NB4 (cell line): ENCODE data around the gene ANXA4.
A peak's percentile ranks its signal among the peaks of the same experiment; 100 is the strongest.
"Not testable (repeated sequence)": the region's sequence is repeated elsewhere in the genome, so short reads cannot be mapped to it uniquely, and the experiment has no call there.

Experiments
- DNase-seq: peaks from one replicate; pipeline ENCODE4 v3.0.0; 2010; ENCODE audit warnings: low read depth
- H3K4me3 ChIP-seq: one replicate; pipeline ENCODE4 v1.5.1; 2011; ENCODE audit warnings: mild to moderate bottlenecking, low read depth, low read length, moderate library complexity
- CTCF ChIP-seq: IDR thresholded peaks from one replicate; pipeline ENCODE4 v1.5.1; 2012; ENCODE audit warnings: low read depth, low read length
- MAX ChIP-seq: IDR thresholded peaks from 2 replicates; pipeline ENCODE4 v1.6.1; 2011; ENCODE audit warnings: low read depth, low read length
- MYC ChIP-seq: IDR thresholded peaks from 2 replicates; pipeline ENCODE4 v1.6.1; 2011; ENCODE audit warnings: low read depth, low read length
- POLR2A ChIP-seq: IDR thresholded peaks from 2 replicates; pipeline ENCODE4 v1.6.1; 2011; ENCODE audit warnings: mild to moderate bottlenecking; ENCODE audit not compliant: insufficient read length; ENCODE audit errors: extremely low read depth

ANXA4 gene

GRCh38 chr2:69830045-69830905 is 88.3 kb downstream of the ANXA4 start:
- TF ChIP-seq MAX (peak; percentile 43; the same call in 1 of the 2 replicates), CTCF (no peak), POLR2A (no peak), MYC (peak; percentile 62; the same call in 1 of the 2 replicates)
- DNase-seq, result peak; percentile 77
- peak overlapping the region; percentile 83 for H3K4me3 ChIP-seq

- peak overlapping the region; percentile 83 for H3K4me3 ChIP-seq
- not testable (repeated sequence) for DNase-seq
These were observed 88.9 kb downstream of the ANXA4 start for GRCh38 chr2:69830906-69831241.

- DNase-seq, result peak; percentile 31
- H3K4me3 ChIP-seq, result peak overlapping the region; percentile 83
- no peak for TF ChIP-seq POLR2A
- TF ChIP-seq CTCF, result no peak
- no peak for TF ChIP-seq MYC
- TF ChIP-seq MAX, result no peak
These were observed 89.5 kb downstream of the ANXA4 start for GRCh38 chr2:69831354-69831905.

GRCh38 chr2:69833752-69834151 is 91.8 kb downstream of the ANXA4 start:
- peak overlapping the region; percentile 14 for H3K4me3 ChIP-seq
- TF ChIP-seq POLR2A, result no peak
- no peak for TF ChIP-seq MAX
- no peak for TF ChIP-seq MYC
- no peak for TF ChIP-seq CTCF
- DNase-seq, result no peak

- TF ChIP-seq MAX (no peak), CTCF (no peak), POLR2A (no peak), MYC (no peak)
- H3K4me3 ChIP-seq, result peak overlapping the region; percentile 14
- no peak for DNase-seq
These were observed 93.7 kb downstream of the ANXA4 start for GRCh38 chr2:69835666-69836065.

GRCh38 chr2:69836316-69836715 is 94.4 kb downstream of the ANXA4 start:
- H3K4me3 ChIP-seq, result peak overlapping the region; percentile 14
- no peak for DNase-seq
- TF ChIP-seq CTCF, result no peak
